HepG2 (cell line): ENCODE data around the gene ANKRD65. TPM values are rescaled to one million over a fixed set of nuclear protein-coding genes. Genes with fewer than 3 reads are reported as not detected.

Experiments
- CHCHD3 ChIP-seq: sonication (generic); formaldehyde crosslinking; IDR thresholded peaks from 2 replicates; pipeline ENCODE4 v1.8.0; 2022; ENCODE audit warnings: mild to moderate bottlenecking, missing genetic modification reagents, moderate library complexity
- DPF2 ChIP-seq: sonication (generic); formaldehyde crosslinking; IDR thresholded peaks from 2 replicates; pipeline ENCODE4 v1.4.0; 2020; ENCODE audit warnings: mild to moderate bottlenecking, low read depth, missing genetic modification reagents, borderline replicate concordance
- FOXC1 ChIP-seq: sonication (generic); formaldehyde crosslinking; IDR thresholded peaks from 2 replicates; pipeline ENCODE4 v1.8.0; 2022; ENCODE audit warnings: mild to moderate bottlenecking, missing genetic modification reagents, borderline replicate concordance
- HNRNPK ChIP-seq: fragments of 200-400 bp; formaldehyde crosslinking; IDR thresholded peaks from 2 replicates; pipeline ENCODE4 v1.6.1; 2018; ENCODE audit warnings: low read length, low read depth, moderate library complexity, mild to moderate bottlenecking; ENCODE audit not compliant: poor library complexity, severe bottlenecking
- HNRNPLL ChIP-seq: fragments of 200-400 bp; formaldehyde crosslinking; IDR thresholded peaks from 2 replicates; pipeline ENCODE4 v1.6.1; 2017; ENCODE audit warnings: mild to moderate bottlenecking, low read depth, low read length; ENCODE audit not compliant: poor library complexity, severe bottlenecking
- KDM6A ChIP-seq: IDR thresholded peaks from 2 replicates; pipeline ENCODE4 v1.6.1; 2016; ENCODE audit warnings: low read depth
- MEIS2 ChIP-seq: sonication (generic); formaldehyde crosslinking; IDR thresholded peaks from 2 replicates; pipeline ENCODE4 v1.9.0; 2021; ENCODE audit warnings: mild to moderate bottlenecking, missing genetic modification reagents
- NRL ChIP-seq: sonication (generic); formaldehyde crosslinking; IDR thresholded peaks from 2 replicates; pipeline ENCODE4 v1.5.0; 2020; ENCODE audit warnings: missing genetic modification reagents, mild to moderate bottlenecking, moderate library complexity, borderline replicate concordance
- SAFB2 ChIP-seq: sonication (generic); formaldehyde crosslinking; IDR thresholded peaks from 2 replicates; pipeline ENCODE4 v1.5.1; 2020; ENCODE audit warnings: missing genetic modification reagents, low read depth, mild to moderate bottlenecking, borderline replicate concordance
- TARDBP ChIP-seq: sonication (generic); formaldehyde crosslinking; IDR thresholded peaks from 2 replicates; pipeline ENCODE4 v1.8.0; 2022; ENCODE audit warnings: mild to moderate bottlenecking, missing genetic modification reagents
- TBX2 ChIP-seq: sonication (generic); formaldehyde crosslinking; IDR thresholded peaks from 2 replicates; pipeline ENCODE4 v1.5.0; 2020; ENCODE audit warnings: missing genetic modification reagents, mild to moderate bottlenecking, borderline replicate concordance
- TP53 ChIP-seq: sonication (generic); formaldehyde crosslinking; conservative IDR thresholded peaks from 2 replicates; pipeline ENCODE4 v1.4.0; 2020; ENCODE audit warnings: missing genetic modification reagents
- ZNF407 ChIP-seq: sonication (generic); formaldehyde crosslinking; IDR thresholded peaks from one replicate; pipeline ENCODE4 v1.5.1; 2020; ENCODE audit warnings: mild to moderate bottlenecking, missing genetic modification reagents; ENCODE audit errors: not compliant biosample characterization
- ZNF567 ChIP-seq: sonication (generic); formaldehyde crosslinking; IDR thresholded peaks from 2 replicates; pipeline ENCODE4 v1.8.1; 2023; ENCODE audit warnings: mild to moderate bottlenecking, missing genetic modification reagents, borderline replicate concordance
- ZNF670 ChIP-seq: sonication (generic); formaldehyde crosslinking; IDR thresholded peaks from 2 replicates; pipeline ENCODE4 v1.8.0; 2022; ENCODE audit warnings: mild to moderate bottlenecking, missing genetic modification reagents, borderline replicate concordance
- ZNF7 ChIP-seq: IDR thresholded peaks from 2 replicates; pipeline ENCODE4 v1.6.1; 2016; ENCODE audit warnings: missing biosample characterization, missing genetic modification reagents
- ZNF746 ChIP-seq: sonication (generic); formaldehyde crosslinking; IDR thresholded peaks from 2 replicates; pipeline ENCODE4 v1.8.0; 2022; ENCODE audit warnings: mild to moderate bottlenecking, missing genetic modification reagents
- ZNF790 ChIP-seq: sonication (generic); formaldehyde crosslinking; IDR thresholded peaks from 2 replicates; pipeline ENCODE4 v1.8.0; 2022; ENCODE audit warnings: missing genetic modification reagents, mild to moderate bottlenecking, borderline replicate concordance
- polyA plus RNA-seq, 8 experiments: library from polyadenylated mRNA; depleted of rRNA in 3 of 8; stranded (reverse) in 7 of 8; unstranded in 1 of 8; fragments of >200 nt; fragmentation: Illumina TruSeq in 4 of 8; extraction: Trizol in 4 of 8; gene quantifications; 2 replicates each; pipeline versions ENCODE4 v1.2.1 to v1.2.3, GENCODE V29; 2011 to 2016; ENCODE audit warnings: low read depth in 4 of 8, missing spikeins in 1 of 8, mixed read lengths in 1 of 8; ENCODE audit not compliant: insufficient read depth in 1 of 8
- total RNA-seq, 5 experiments: library from RNA; depleted of rRNA; stranded (reverse); fragments of >200 nt; fragmentation: Illumina TruSeq; extraction: Trizol; gene quantifications; 2 replicates each; pipeline ENCODE4 v1.2.3, GENCODE V29; 2016; ENCODE audit warnings: low read depth in 1 of 5
- TF ChIP-seq, protein P1 (sequence below): sonication (generic); formaldehyde crosslinking; IDR thresholded peaks from 2 replicates; pipeline ENCODE4 v1.8.0; 2022; ENCODE audit warnings: missing genetic modification reagents, low read depth, mild to moderate bottlenecking, borderline replicate concordance
- TF ChIP-seq, protein P2 (sequence below): sonication (generic); formaldehyde crosslinking; IDR thresholded peaks from 2 replicates; pipeline ENCODE4 v1.8.0; 2022; ENCODE audit warnings: mild to moderate bottlenecking, missing genetic modification reagents, moderate library complexity

The ANKRD65 gene
- total and polyA plus RNA-seq, 2 of the 13 experiments (the other 11 are each of a cell fraction or from before 2014, with no cell fraction given): 12.1 to 30.1 TPM

DNA sequence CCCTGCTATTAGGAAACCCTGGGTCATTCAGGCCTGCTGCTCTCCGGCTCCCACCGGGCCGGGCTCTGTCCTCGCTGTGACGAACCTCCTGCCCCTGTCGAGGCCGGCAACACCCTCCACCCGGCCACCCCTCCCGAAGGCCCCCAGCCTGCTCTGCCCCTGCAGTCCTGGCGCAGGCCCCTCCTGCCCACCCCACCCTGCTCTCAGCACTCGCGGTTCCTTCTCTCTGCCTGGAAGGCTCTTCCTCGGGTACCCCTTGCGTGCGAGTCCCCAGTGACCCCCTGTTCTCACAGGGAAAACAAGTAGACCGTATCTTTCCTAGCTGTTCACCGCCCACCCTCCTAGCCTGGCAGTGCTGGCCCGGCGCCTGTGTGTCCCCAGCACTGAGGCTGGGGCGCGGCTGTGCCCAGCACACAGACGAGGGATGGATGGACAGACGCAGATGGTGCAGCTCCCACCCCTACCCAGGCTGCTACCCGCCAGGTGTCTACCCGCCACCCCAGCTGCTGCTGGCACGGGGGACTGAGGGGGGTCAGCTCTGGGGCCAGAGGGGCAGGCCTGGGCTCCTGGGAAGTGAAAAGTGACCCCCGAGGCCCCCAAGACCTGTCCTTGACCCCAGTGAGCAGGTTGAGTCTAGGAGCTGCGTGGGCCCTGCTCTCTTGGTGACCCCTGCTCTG lies 11.3 kb upstream of the ANKRD65 start (continued):
- TF ChIP-seq FOXC1 (CRISPR knock-in tag): no peak
- TF ChIP-seq ZNF790 (CRISPR knock-in tag): no peak
- TF ChIP-seq TBX2 (CRISPR knock-in tag): peak; percentile 39; the same call in 1 of the 2 replicates
- TF ChIP-seq KDM6A: no peak
- TF ChIP-seq ZNF670 (CRISPR knock-in tag): no peak; the same call in 1 of the 2 replicates
- TF ChIP-seq, protein P1, sequence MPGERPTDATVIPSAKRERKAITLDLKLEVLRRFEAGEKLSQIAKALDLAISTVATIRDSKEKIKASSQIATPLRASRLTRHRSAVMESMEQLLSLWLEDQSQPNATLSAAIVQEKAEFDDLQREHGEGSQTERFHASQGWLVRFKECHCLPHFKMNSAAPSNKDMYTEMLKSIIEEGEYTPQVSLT: no peak
- TF ChIP-seq TARDBP (CRISPR knock-in tag): no peak
- TF ChIP-seq CHCHD3 (CRISPR knock-in tag): no peak
- TF ChIP-seq DPF2 (CRISPR knock-in tag): no peak
- no peak for TF ChIP-seq ZNF7
- no peak for TF ChIP-seq SAFB2 (CRISPR knock-in tag)
- TF ChIP-seq ZNF746: peak; percentile 8; the same call in 1 of the 2 replicates
- TF ChIP-seq MEIS2: no peak
- TF ChIP-seq HNRNPK: peak; percentile 39
- TF ChIP-seq ZNF407 (CRISPR knock-in tag): peak; percentile 7
- no peak for TF ChIP-seq ZNF567 (CRISPR knock-in tag)
- TF ChIP-seq NRL (CRISPR knock-in tag): peak; percentile 78; the same call in 1 of the 2 replicates
- no peak for TF ChIP-seq TP53 (CRISPR knock-in tag)
- no peak for TF ChIP-seq HNRNPLL
- TF ChIP-seq, protein P2, sequence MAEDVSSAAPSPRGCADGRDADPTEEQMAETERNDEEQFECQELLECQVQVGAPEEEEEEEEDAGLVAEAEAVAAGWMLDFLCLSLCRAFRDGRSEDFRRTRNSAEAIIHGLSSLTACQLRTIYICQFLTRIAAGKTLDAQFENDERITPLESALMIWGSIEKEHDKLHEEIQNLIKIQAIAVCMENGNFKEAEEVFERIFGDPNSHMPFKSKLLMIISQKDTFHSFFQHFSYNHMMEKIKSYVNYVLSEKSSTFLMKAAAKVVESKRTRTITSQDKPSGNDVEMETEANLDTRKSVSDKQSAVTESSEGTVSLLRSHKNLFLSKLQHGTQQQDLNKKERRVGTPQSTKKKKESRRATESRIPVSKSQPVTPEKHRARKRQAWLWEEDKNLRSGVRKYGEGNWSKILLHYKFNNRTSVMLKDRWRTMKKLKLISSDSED (CRISPR knock-in tag): no peak
